H54 (cell line): Measurements from ENCODE around the gene LPAR2.
"Not testable (repeated sequence)": the region's sequence is repeated elsewhere in the genome, so short reads cannot be mapped to it uniquely, and the experiment has no call there.

Experiments
- DNase-seq: peaks from one replicate; pipeline ENCODE4 v3.0.0; 2011; ENCODE audit warnings: low spot score, mixed read lengths; ENCODE audit not compliant: insufficient read length
- FAIRE-seq: peaks from 3 replicates; lab custom pipeline; 2011; peaks lifted over from hg19 to GRCh38; lab: Jason Lieb, UNC
- POLR2A ChIP-seq: IDR thresholded peaks from 2 replicates; pipeline ENCODE4 v1.6.1; 2011; ENCODE audit warnings: low read depth, mild to moderate bottlenecking, low read length

Gene LPAR2

GRCh38 chr19:19610376-19611202 is 17.4 kb downstream of the LPAR2 start:
- no peak for FAIRE-seq
- no peak for TF ChIP-seq POLR2A
- no peak for DNase-seq

GRCh38 chr19:19606686-19607085 is 21.3 kb downstream of the LPAR2 start:
- DNase-seq, FAIRE-seq: not testable (repeated sequence)

DNA sequence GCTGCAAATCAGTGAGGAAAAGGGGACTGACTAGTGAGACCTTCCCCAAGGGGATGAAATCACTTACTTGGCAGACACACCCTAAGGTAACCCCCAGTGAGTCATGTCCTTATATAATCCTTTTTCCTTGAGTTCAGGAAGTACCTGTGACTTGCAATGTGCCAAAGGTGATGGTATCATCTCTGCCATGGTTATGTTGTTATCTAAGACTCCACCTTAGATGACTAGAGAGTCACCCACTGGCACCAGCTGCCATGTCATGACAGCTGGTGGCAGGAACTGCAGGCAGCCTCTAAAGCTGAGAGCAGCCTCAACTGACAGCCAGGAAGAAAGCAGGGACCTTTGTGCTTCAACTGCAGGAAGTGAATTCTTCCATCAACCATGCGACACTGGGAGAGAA is 22.0 kb downstream of the LPAR2 start:
- DNase-seq = no peak
- peak; percentile 58 for FAIRE-seq
- TF ChIP-seq POLR2A = no peak

DNA sequence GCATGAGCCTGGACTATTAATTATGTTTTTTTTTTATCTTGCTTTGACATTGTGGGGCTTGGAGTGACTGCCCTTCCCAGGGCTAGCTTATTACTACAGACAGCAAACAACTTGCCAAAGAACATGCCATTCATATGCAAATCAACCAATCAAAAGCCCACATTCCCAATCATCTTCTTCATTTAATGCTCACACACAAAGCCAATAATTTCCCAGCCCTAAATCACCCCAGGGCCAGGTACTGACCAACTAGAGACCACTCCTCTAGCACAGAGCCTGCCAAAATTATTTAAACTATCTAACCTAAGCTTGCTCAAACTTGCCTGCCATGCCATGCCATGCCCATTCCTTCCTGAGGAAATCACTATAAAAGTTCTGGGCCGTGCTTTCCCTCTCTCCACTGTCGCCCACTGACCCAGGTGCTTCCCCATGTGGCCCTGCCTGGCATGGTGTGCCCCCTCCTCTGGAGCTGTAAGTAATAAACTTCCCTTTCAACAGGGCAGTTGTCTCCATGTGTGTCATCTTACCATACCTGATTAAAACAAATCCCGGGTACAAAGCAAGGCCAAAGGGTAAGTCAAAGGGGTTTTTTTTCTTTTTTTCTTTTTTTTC is 25.2 kb downstream of the LPAR2 start:
- DNase-seq = no peak
- no peak for TF ChIP-seq POLR2A
- FAIRE-seq = no peak

GRCh38 chr19:19602136-19602712 is 25.8 kb downstream of the LPAR2 start:
- DNase-seq (no peak), FAIRE-seq (no peak)
- no peak for TF ChIP-seq POLR2A

DNA sequence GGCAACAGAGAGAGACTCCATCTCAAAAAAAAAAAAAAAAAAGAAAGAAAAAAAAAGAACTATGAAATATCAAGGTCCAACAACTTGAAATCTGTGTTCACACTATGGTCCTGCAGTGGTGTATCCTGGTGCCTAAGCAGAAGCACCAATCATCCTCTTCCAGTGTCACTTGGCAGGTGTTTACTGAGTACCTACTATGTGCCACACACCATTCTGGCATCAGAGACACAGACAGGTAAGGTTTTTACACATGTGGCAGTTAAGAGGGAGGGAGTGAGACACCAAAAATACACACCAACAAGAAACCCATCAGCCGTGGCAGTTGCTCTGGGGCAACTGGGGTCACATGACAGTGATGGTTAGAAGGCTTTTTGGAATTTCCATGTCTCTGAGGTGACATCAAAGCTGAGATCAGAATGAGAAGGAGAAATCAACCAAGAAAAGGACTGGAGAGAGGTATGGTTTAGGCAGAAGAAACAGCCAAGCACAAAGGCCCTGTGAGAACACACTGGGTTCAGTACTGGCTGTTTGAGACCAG is 27.2 kb downstream of the LPAR2 start:
- no peak for TF ChIP-seq POLR2A
- FAIRE-seq = no peak
- DNase-seq = no peak

DNA sequence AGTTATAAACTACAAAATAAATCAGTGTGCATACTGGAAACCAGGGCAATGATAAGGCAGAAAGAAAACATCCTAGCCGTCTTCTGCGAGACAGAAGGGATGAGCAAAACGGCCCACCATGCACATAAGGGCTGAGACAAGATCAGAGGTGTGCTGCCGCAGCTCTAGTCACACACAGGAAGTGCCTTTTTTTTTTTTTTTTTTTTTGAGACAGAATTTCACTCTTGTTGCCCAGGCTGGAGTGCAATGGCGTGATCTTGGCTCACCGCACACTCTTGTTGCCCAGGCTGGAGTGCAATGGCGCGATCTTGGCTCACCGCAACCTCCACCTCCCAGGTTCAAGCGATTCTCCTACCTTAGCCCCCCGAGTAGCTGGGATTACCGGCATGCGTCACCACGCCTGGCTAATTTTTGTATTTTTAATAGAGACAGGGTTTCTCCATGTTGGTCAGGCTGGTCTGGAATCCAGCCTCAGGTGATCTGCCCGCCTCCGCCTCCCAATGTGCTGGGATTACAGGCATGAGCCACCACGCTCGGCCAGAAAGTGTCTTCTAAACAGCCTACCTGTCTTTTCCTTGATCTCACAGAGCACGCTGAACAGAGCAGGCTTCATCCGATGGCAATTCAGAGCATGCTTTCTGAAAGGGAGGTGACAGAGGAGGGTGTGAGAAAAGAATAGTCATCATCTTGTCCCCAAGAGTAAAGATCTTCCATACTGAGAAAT is 29.1 kb downstream of the LPAR2 start:
- not testable (repeated sequence) for FAIRE-seq, DNase-seq

DNA sequence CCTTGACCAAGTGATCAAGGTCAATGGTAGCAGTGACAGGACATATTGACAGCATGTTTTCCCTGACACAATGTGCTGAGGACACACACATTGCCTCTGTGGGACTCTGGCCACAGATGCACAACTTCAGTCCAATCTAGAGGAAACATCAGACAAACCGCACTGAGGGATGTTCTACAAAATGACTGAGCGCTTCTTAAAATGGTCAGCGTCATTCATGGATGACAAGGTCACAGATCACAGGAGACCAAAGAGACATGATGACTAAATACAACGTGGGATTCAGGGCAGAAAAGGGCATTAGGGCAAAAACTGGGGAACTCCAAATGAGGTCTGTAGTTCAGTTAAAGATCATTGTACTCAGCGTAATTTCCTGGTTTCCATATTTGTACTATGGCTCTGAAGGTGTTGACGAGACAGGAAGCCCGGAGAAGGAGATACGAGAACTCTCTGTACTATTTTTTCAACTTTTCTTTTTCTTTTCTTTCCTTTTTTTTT is 30.2 kb downstream of the LPAR2 start:
- FAIRE-seq (no peak), DNase-seq (no peak)
- TF ChIP-seq POLR2A = no peak

GRCh38 chr19:19595171-19595701 is 32.8 kb downstream of the LPAR2 start:
- FAIRE-seq (no peak), DNase-seq (no peak)
- TF ChIP-seq POLR2A = no peak

DNA sequence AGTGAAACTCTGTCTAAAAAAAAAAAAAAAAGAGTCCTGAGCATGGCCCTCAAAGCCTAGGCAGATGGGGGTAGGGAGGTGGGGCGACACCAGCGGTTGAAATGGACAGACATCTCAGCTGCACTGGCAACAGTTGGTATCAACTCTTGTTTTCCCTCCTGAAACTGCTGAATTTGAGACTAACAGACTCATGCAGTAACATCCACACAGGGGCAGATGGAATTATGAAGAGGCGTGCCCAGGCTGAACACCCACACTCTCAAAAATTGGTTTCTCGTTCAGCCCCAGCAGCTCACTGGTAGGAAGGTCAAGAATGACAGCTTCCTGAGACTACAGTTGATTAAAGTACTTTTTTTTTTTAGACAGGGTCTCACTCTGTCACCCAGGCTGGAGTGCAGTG is 33.6 kb downstream of the LPAR2 start:
- TF ChIP-seq POLR2A = no peak
- DNase-seq = no peak
- FAIRE-seq = no peak

GRCh38 chr19:19592690-19593089 is 35.3 kb downstream of the LPAR2 start:
- no peak for DNase-seq
- no peak for FAIRE-seq
- no peak for TF ChIP-seq POLR2A

DNA sequence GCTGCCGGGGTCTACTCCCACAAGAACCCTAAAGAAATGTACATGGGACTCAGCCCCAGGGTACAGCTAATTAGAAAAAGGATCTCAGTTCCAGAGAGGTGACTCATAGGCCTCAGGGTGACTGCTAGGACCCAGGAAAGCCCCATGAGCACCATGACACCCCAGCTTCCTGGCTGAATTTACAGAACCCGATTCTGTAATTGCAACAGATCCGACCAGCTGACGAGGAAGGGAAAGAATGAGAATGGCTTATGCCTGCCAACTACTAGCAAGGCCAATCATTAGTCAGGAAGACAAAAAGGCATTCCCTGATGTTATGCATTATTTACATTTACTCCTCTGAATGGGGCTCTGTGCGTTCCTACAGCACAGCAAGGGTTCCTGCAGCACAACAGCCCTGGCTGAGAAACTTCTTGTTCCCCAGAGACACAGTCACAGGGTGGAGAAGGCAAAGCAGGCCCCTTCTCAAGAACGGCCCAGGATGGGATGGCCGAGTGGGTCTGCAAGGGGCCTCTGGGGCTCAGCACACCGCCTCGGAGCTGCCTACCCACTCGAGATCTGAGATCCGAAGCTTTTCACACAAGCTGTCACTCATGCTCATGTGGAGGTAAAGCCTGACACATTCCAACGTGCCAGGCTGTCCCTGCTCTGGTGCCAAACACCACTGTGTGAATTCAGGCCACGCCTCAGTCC is 36.7 kb downstream of the LPAR2 start:
- DNase-seq (peak; percentile 92), FAIRE-seq (peak; percentile 78)
- no peak for TF ChIP-seq POLR2A

DNA sequence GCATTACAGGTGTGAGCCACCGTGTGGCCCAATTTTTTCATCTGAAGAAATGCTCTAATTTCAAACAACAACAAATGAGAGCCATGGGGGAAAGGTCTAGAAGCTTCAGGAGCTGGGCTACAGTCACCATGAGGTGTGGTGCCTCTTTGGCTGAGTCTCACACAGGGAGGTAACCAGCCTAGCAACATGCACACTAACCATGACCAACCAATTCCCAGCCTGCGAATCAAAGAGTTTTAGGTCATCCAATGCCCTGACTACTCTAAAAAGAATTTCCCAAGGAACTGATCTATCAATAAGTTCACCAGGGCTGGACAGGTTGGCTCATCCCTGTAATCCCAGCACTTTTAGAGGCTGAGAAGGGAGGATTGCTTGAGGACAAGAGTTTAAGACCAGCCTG is 39.5 kb downstream of the LPAR2 start:
- no peak for FAIRE-seq

DNA sequence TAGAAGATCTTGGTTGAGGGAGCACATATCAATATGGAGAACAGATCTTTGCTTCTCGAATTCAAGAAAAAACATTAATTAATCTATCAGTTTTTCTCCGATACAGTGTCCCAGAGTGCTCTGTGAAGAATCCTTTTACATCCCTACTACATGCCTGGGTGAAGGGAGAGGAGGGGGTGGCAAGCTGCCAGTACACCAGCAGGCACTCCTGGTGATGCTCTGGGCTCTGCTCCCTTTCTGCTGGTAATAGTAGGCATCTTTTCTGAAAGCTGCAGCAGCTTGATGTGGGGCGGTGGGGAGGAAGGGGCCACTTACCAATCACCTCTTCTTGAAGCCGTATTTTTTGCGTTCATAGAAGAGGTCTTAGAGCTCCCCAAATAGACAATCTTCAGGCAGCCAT is 40.2 kb downstream of the LPAR2 start:
- DNase-seq = no peak
- no peak for FAIRE-seq
- no peak for TF ChIP-seq POLR2A

More for the DNA sequence above, 39.5 kb downstream of the LPAR2 start:
- peak; percentile 41 for DNase-seq
- no peak for TF ChIP-seq POLR2A
